Activated B cell treated with CpG ODN at 0.5 μM for 24 hours (primary cell): Measurements from ENCODE around the gene CAMK2A. TPM values are rescaled to one million over a fixed set of nuclear protein-coding genes. Genes with fewer than 3 reads are reported as not detected.

Experiments
- ATAC-seq: fragments of 200-7000 bp; cut with Tn5 transposase; one replicate; pipeline ENCODE4 v1.10.0; 2021; ENCODE audit warnings: low read depth, mild to moderate bottlenecking, moderate library complexity
- CTCF ChIA-PET: fragments of 350-600 bp; sonication (Branson Sonifier 250); formaldehyde crosslinking; loops from one replicate; lab custom pipeline; 2021; ENCODE audit warnings: antibody characterized with exemption; lab: Charles Lee
- POLR2A ChIA-PET: fragments of 350-600 bp; sonication (Branson Sonifier 250); formaldehyde crosslinking; loops from one replicate; lab custom pipeline; 2021; ENCODE audit warnings: antibody characterized with exemption; lab: Charles Lee
- DNase-seq: peaks from one replicate; pipeline ENCODE4 v3.0.0; 2022
- H3K27ac Mint-ChIP-seq: one replicate; pipeline ENCODE4 v1.8.0; 2020; ENCODE audit warnings: mixed read lengths
- H3K27me3 Mint-ChIP-seq: one replicate; pipeline ENCODE4 v1.8.0; 2021; ENCODE audit warnings: mixed read lengths
- H3K36me3 Mint-ChIP-seq: one replicate; pipeline ENCODE4 v1.8.0; 2021; ENCODE audit warnings: low read depth, mixed read lengths
- H3K4me1 Mint-ChIP-seq: one replicate; pipeline ENCODE4 v1.8.0; 2021; ENCODE audit warnings: mixed read lengths
- H3K4me3 Mint-ChIP-seq: one replicate; pipeline ENCODE4 v1.8.0; 2020; ENCODE audit warnings: mild to moderate bottlenecking, mixed read lengths
- H3K9me3 Mint-ChIP-seq: one replicate; pipeline ENCODE4 v1.8.0; 2020; ENCODE audit warnings: mixed read lengths
- CTCF ChIP-seq: fragments of 200-600 bp; IDR thresholded peaks from one replicate; pipeline ENCODE4 v1.8.0; 2022; ENCODE audit warnings: antibody characterized with exemption, mild to moderate bottlenecking
- intact Hi-C: fragments of 100-400 bp; cut with micrococcal nuclease; formaldehyde crosslinking; loops from one replicate; pipeline ENCODE4 v1.15.1; 2024
- total RNA-seq: library from RNA; stranded (reverse); gene quantifications from 2 replicates; pipeline ENCODE4 v1.2.3, GENCODE V29; 2022

The CAMK2A gene
- total RNA-seq, 1 donor from 2014 or later: not detected

GRCh38 chr5:150222906-150223305 lies 66.7 kb downstream of the CAMK2A start:
- Mint-ChIP-seq H3K27ac (no peak overlapping the region), H3K36me3 (no peaks in the 10 kb centered on the region), H3K4me3 (no peak overlapping the region), H3K27me3 (peaks cover 8% of the 10 kb centered on the region), H3K4me1 (peaks cover 1% of the 10 kb centered on the region), H3K9me3 (no peaks in the 10 kb centered on the region)
- ChIA-PET POLR2A (no interaction called here), CTCF (no interaction called here)
- intact Hi-C loops: no loop called here
- DNase-seq (no peak), ATAC-seq (no peak)
- TF ChIP-seq CTCF: no peak

- ATAC-seq: no peak
- TF ChIP-seq CTCF: no peak
- ChIA-PET CTCF (no interaction called here), POLR2A (no interaction called here)
- intact Hi-C loops: no loop called here
- H3K36me3 Mint-ChIP-seq: no peaks in the 10 kb centered on the region
- no peaks in the 10 kb centered on the region for H3K9me3 Mint-ChIP-seq
- H3K4me1 Mint-ChIP-seq: peaks cover 1% of the 10 kb centered on the region
- no peak overlapping the region for H3K27ac Mint-ChIP-seq
- no peak for DNase-seq
- H3K27me3 Mint-ChIP-seq: peaks cover 15% of the 10 kb centered on the region
- H3K4me3 Mint-ChIP-seq: no peak overlapping the region
Observed at GRCh38 chr5:150221471-150221870, 68.1 kb downstream of the CAMK2A start.

- no peak for TF ChIP-seq CTCF
- ATAC-seq (no peak), DNase-seq (no peak)
- Mint-ChIP-seq H3K4me1 (peaks cover 1% of the 10 kb centered on the region), H3K27ac (no peak overlapping the region), H3K27me3 (peaks cover 15% of the 10 kb centered on the region), H3K36me3 (no peaks in the 10 kb centered on the region), H3K9me3 (no peaks in the 10 kb centered on the region), H3K4me3 (no peak overlapping the region)
- intact Hi-C loops: loop anchor here (2.0 kb wide), 1 partner anchor 229 kb away; no protein-coding TSS in a partner anchor
- ChIA-PET POLR2A (no interaction called here), CTCF (interaction anchor here (0.8 to 0.9 kb wide), 2 partner anchors 159 to 386 kb away, joined by 3 read pairs; no protein-coding TSS in a partner anchor)
Observed at GRCh38 chr5:150219861-150220260, 69.7 kb downstream of the CAMK2A start.

DNA sequence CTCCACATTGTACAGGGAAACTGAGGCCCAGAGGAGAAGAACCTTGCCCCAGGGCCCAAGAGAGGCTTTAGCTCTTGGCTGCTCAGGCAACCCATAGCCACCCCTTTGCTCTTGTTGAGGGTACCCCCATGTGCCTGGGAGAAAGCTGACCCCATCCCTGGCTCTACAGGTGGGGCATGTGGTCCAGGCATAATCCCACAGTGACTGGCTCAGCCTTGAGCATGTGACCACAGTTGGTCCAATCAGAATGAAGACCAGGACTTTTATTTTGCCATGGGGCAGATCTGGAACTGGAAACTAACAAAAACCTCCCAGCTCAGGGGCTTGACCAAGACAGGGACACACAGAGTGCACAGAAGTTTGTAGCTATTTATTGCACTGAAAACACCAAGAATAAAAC lies 70.4 kb downstream of the CAMK2A start:
- intact Hi-C loops: loop anchor here (2.0 kb wide), 1 partner anchor 228 kb away; no protein-coding TSS in a partner anchor
- H3K4me3 Mint-ChIP-seq: no peak overlapping the region
- no peak overlapping the region for H3K27ac Mint-ChIP-seq
- H3K4me1 Mint-ChIP-seq: peaks cover 1% of the 10 kb centered on the region
- H3K36me3 Mint-ChIP-seq: no peaks in the 10 kb centered on the region
- no peak for TF ChIP-seq CTCF
- DNase-seq (no peak), ATAC-seq (no peak)
- peaks cover 15% of the 10 kb centered on the region for H3K27me3 Mint-ChIP-seq
- CTCF ChIA-PET: interaction anchor here (0.9 to 1.4 kb wide), 4 partner anchors 88 to 389 kb away, joined by 3 to 6 read pairs (median 4); no protein-coding TSS in a partner anchor
- POLR2A ChIA-PET: no interaction called here
- no peaks in the 10 kb centered on the region for H3K9me3 Mint-ChIP-seq

DNA sequence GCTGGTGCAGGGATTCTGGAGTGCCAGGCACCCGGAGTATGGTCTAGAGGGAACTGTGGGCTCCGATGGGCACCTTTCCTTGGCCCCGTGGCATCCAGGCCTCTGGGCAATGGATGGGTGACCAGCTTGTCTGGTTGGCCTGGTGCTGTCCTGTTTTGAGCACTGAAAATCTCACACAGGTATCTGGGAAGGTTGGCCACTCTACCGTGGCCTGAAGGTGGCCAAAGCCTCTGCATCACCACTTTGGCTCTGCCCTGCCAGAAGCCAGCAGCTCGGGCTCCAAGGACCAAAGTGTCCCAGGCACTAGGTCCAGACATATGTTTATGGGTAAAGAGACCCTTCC lies 70.9 kb downstream of the CAMK2A start:
- H3K4me3 Mint-ChIP-seq: no peak overlapping the region
- ATAC-seq (no peak), DNase-seq (no peak)
- ChIA-PET POLR2A (no interaction called here), CTCF (interaction anchor here (0.7 to 1.4 kb wide), 8 partner anchors 17 to 582 kb away, joined by 3 to 7 read pairs (median 4); no protein-coding TSS in a partner anchor)
- intact Hi-C loops: loop anchor here (1.0 to 2.0 kb wide), 6 partner anchors 57 to 582 kb away; no protein-coding TSS in a partner anchor
- peaks cover 1% of the 10 kb centered on the region for H3K4me1 Mint-ChIP-seq
- no peaks in the 10 kb centered on the region for H3K36me3 Mint-ChIP-seq
- H3K27ac Mint-ChIP-seq: no peak overlapping the region
- peaks cover 15% of the 10 kb centered on the region for H3K27me3 Mint-ChIP-seq
- TF ChIP-seq CTCF: no peak
- no peaks in the 10 kb centered on the region for H3K9me3 Mint-ChIP-seq
